ENCODE measurements around the gene ACOX1.
"Not testable (repeated sequence)": the region's sequence is repeated elsewhere in the genome, so short reads cannot be mapped to it uniquely, and the experiment has no call there.

Gene ACOX1

DNA sequence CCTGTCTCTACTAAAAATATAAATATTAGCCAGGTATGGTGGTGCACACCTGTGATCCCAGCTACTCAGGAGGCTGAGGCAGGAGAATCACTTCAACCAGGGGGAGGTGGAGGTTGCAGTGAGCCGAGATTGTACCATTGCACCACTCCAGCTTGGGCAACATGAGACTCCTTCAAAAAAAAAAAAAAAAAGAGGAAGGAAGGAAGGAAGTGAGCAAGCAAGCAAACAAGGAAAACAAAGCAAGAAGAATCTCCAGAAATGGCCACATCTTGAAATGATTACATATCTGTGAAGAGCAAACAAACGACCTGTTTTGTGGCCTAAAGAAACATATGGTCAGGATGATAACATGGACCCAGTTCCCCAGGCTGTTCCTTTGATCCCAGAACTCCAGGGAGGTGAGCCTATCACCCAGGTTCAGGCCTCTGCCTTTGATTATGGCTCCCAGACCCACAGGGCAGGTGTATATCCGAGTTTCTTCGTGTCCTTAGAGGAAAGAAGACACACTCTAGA, 8.9 kb downstream of the ACOX1 start:
- DNase-seq (ENCODE audit: low read depth), result no peak
- no peak overlapping the region for H3K4me3 ChIP-seq (ENCODE audit: control insufficient read depth, low read depth, low read length)
- TF ChIP-seq, protein P1, sequence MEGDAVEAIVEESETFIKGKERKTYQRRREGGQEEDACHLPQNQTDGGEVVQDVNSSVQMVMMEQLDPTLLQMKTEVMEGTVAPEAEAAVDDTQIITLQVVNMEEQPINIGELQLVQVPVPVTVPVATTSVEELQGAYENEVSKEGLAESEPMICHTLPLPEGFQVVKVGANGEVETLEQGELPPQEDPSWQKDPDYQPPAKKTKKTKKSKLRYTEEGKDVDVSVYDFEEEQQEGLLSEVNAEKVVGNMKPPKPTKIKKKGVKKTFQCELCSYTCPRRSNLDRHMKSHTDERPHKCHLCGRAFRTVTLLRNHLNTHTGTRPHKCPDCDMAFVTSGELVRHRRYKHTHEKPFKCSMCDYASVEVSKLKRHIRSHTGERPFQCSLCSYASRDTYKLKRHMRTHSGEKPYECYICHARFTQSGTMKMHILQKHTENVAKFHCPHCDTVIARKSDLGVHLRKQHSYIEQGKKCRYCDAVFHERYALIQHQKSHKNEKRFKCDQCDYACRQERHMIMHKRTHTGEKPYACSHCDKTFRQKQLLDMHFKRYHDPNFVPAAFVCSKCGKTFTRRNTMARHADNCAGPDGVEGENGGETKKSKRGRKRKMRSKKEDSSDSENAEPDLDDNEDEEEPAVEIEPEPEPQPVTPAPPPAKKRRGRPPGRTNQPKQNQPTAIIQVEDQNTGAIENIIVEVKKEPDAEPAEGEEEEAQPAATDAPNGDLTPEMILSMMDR (IDR thresholded peaks at IDR 0.05; ENCODE audit: control insufficient read depth, insufficient read depth, low read depth, low read length, missing control alignments), result no peak

DNA sequence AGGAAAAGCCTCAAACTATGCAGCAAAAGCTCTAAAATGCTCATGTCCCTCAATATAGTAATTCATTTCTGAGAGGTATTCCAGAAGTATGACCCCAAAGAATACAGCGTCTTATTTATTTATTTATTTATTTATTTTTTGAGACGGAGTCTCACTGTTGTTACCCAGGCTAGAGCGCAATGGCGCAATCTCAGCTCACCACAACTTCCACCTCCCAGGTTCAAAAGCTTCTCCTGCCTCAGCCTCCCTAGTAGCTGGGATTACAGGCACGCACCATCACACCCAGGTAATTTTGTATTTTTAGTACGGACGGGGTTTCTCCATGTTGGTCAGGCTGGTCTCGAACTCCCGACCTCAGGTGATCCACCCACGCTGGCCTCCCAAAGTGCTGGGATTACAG, 9.9 kb downstream of the ACOX1 start:
- DNase-seq (ENCODE audit: low read depth), result not testable (repeated sequence)

DNA sequence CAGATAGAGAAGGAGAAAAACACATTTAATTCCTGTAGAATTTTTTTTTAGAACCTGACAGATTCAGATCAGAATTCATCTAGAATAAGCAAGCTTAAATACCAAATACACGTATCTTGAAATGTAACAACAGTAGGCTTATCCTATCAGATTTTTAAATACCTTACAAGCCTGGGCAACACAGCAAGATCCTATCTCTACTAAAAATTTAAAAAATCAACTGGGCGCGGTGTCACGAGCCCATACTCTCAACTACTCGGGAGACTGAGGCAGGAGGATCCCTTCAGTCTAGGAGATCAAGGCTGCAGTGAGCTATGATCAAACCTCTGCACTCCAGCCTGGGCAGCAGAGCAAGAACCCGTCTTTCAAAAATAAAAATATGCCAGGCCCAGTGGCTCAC, 13.5 kb downstream of the ACOX1 start:
- no peak overlapping the region for H3K4me3 ChIP-seq (ENCODE audit: control insufficient read depth, low read depth, low read length)
- TF ChIP-seq, protein P1 (IDR thresholded peaks at IDR 0.05; ENCODE audit: control insufficient read depth, insufficient read depth, low read depth, low read length, missing control alignments), result no peak
- DNase-seq (ENCODE audit: low read depth), result no peak

More for the DNA sequence above, 9.9 kb downstream of the ACOX1 start:
- not testable (repeated sequence) for H3K4me3 ChIP-seq (ENCODE audit: control insufficient read depth, low read depth, low read length)

DNA sequence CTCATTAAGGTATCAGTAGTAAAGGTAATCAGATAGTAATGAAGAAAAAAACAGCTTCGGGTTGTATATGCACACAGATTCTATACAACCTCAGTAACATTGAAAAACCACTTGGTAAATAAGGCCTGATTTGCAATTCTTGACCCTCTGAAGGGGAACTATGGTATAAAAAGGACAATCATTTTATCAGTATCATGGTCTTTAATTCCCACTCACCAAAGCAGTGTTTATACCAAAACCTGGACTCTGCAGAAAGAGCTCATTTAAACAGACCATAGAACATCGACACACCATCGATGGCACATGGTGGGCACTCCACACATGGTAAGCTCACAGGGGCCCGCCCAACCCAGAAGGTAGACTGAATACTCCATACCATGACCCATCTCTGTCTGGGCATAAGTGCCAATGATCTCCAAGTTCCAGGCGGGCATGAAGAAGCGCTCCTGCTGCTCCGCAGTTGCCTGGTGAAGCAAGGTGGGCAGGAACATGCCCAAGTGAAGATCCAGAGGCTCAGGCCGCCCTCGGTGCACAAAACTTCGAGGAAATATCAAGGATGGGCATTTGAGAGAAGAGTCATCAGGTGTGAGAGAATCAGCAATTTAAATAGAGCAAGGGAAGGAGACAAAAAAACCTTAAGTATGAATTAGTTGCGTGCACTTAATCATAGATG, 19.0 kb downstream of the ACOX1 start:
- DNase-seq (ENCODE audit: low read depth), result no peak
- no peak overlapping the region for H3K4me3 ChIP-seq (ENCODE audit: control insufficient read depth, low read depth, low read length)
- TF ChIP-seq, protein P1 (IDR thresholded peaks at IDR 0.05; ENCODE audit: control insufficient read depth, insufficient read depth, low read depth, low read length, missing control alignments), result no peak

DNA sequence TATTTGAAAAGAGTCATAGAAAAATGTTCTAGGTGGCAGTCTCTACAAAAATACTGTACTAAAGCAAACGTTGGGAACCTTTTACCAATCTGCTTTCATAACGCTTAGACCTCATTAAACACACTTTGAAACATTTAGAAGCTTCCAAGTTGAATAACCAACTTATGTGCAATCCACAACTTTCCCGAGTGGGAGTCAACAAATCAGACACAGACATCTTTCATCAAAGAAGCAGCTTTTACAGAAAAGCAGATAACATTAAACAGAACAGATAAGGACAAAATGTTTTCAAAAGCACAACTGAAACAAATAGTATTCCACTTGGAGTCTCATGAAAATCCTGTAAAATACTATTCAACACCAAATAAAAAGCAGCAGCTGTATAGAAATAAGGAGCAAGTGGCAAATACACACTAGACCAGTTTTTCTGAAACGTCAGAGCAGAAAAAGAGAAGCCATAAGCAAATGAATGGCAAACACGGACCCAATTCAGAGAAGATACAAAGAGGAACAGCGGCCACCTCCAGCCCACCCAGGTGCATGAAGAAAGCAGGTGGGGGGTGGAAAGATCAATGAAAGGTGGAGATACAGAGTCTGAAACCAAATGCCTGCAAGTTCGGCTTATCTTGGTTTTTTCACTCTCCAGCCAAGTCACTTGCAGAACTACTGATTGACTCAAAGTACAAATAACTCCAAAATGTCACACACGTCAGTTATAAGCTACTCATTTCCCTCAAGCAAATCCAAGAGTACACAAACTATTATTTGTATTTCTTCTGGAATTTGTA, 19.7 kb downstream of the ACOX1 start:
- no peak overlapping the region for H3K4me3 ChIP-seq (ENCODE audit: control insufficient read depth, low read depth, low read length)
- no peak for DNase-seq (ENCODE audit: low read depth)
- TF ChIP-seq, protein P1 (IDR thresholded peaks at IDR 0.05; ENCODE audit: control insufficient read depth, insufficient read depth, low read depth, low read length, missing control alignments), result no peak

DNA sequence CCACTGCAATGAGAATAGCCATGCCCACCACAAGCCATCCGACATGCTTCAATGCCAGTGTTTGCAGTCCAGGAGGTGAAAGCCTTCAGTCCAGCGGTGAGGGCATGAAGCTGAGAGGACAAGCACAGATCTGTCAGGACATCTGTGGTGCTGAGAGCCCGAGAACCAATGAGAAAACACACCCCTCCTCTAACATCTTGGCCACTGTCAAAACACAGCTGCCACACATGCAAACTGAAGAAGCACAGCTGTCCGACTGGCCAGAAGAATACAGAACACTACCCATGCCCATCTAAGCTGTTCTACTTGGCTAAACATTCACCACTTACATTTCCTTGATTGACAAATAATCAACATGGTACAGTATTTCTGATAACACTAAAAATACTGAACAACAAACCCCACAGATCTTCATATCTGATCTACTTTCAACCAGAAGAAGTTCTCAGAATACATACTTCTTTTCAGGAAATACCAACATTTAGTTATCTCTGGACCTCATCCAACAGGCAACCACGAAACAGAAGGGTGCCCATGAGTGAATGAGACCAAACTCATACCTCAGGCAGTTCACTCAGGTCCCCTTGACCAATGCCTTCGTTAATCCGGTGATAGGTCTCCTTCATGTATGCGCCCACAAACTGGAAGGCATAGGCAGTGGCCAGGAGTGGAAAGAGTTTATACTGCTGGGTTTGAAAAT, 28.0 kb downstream of the ACOX1 start:
- DNase-seq (ENCODE audit: low read depth), result no peak
- TF ChIP-seq, protein P1 (IDR thresholded peaks at IDR 0.05; ENCODE audit: control insufficient read depth, insufficient read depth, low read depth, low read length, missing control alignments), result no peak
- H3K4me3 ChIP-seq (ENCODE audit: control insufficient read depth, low read depth, low read length), result no peak overlapping the region

Measured in AG09309 (cell line).